Brain microvascular endothelial cell (primary cell): ENCODE results near the gene CDH4.

Experiments used
- DNase-seq: peaks from one replicate; pipeline ENCODE4 v3.0.0-alpha.2; 2020
- H3K27ac ChIP-seq: fragments of 250-450 bp; sonication (Bioruptor Pico); 2 replicates; pipeline ENCODE4 v1.5.1; 2020; ENCODE audit warnings: mild to moderate bottlenecking, moderate library complexity
- H3K27me3 ChIP-seq: fragments of 250-450 bp; sonication (Bioruptor Pico); replicated peaks from 2 replicates; pipeline ENCODE4 v1.5.1; 2020; ENCODE audit warnings: mild to moderate bottlenecking
- H3K36me3 ChIP-seq: fragments of 250-450 bp; sonication (Bioruptor Pico); replicated peaks from 2 replicates; pipeline ENCODE4 v1.5.1; 2020; ENCODE audit warnings: mild to moderate bottlenecking
- H3K4me3 ChIP-seq: 2 replicates; pipeline ENCODE4 v1.5.1; 2011; ENCODE audit warnings: low read depth, mild to moderate bottlenecking, control low read depth, low read length, moderate library complexity
- CTCF ChIP-seq: IDR thresholded peaks from 2 replicates; pipeline ENCODE4 v1.5.1; 2011; ENCODE audit warnings: low read depth, mild to moderate bottlenecking, moderate library complexity, low read length, control low read depth, inconsistent platforms; ENCODE audit errors: missing control alignments
- in situ Hi-C: cut with HindIII; loops from 2 replicates; pipeline ENCODE4 v1.10.0; 2017; ENCODE audit warnings: low sequenced_read_pairs, low pct_ligation_motif_present

Gene CDH4

GRCh38 chr20:61874421-61875068 is 622.5 kb downstream of the CDH4 start:
- H3K27ac ChIP-seq = no peak overlapping the region

GRCh38 chr20:61875221-61875885 is 623.3 kb downstream of the CDH4 start:
- Histone ChIP-seq H3K27me3 (no peaks in the 10 kb centered on the region), H3K36me3 (no peaks in the 10 kb centered on the region), H3K27ac (no peak overlapping the region), H3K4me3 (no peak overlapping the region)
- TF ChIP-seq CTCF = no peak
- in situ Hi-C loops = no loop called here
- no peak for DNase-seq

More at GRCh38 chr20:61874421-61875068, 622.5 kb downstream of the CDH4 start:
- Histone ChIP-seq H3K36me3 (no peaks in the 10 kb centered on the region), H3K27me3 (no peaks in the 10 kb centered on the region), H3K4me3 (no peak overlapping the region)
- peak; percentile 36 for TF ChIP-seq CTCF
- in situ Hi-C loops = no loop called here
- no peak for DNase-seq

GRCh38 chr20:61875996-61876395 is 623.9 kb downstream of the CDH4 start:
- no peaks in the 10 kb centered on the region for H3K36me3 ChIP-seq
- no peak for TF ChIP-seq CTCF
- DNase-seq = no peak
- H3K27ac ChIP-seq = no peak overlapping the region
- H3K27me3 ChIP-seq = no peaks in the 10 kb centered on the region
- in situ Hi-C loops = no loop called here
- no peak overlapping the region for H3K4me3 ChIP-seq

- H3K36me3 ChIP-seq = no peaks in the 10 kb centered on the region
- H3K27ac ChIP-seq = no peak overlapping the region
- TF ChIP-seq CTCF = no peak
- no peaks in the 10 kb centered on the region for H3K27me3 ChIP-seq
- no peak for DNase-seq
- in situ Hi-C loops = no loop called here
- no peak overlapping the region for H3K4me3 ChIP-seq
Measured at GRCh38 chr20:61876952-61877728, 625.1 kb downstream of the CDH4 start.

GRCh38 chr20:61877776-61878477 is 625.9 kb downstream of the CDH4 start:
- Histone ChIP-seq H3K4me3 (no peak overlapping the region), H3K27me3 (no peaks in the 10 kb centered on the region), H3K27ac (no peak overlapping the region), H3K36me3 (no peaks in the 10 kb centered on the region)
- no peak for TF ChIP-seq CTCF
- DNase-seq = no peak
- in situ Hi-C loops = no loop called here
